Measurements from ENCODE around the gene NRXN2.

DNA sequence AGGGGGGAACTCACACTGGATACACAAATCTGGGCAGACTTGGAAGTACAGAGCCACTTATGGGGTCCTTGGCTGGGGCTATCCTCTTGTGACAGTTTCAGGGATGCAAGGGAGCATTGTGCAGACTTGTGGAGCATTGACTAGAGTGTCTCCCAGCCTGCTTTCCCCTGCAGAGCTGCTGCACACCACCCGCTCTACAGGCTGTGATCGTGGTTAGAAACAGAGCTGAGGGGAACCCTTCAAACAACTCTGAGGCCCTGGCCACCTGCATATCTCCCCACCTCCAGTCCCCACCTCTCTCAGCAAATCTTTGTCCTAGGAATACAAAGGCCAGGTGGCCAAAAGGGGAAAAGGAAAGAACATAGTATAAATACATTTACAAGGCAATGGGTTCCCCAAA lies 64.7 kb downstream of the NRXN2 start:
- TF ChIP-seq, protein P1, sequence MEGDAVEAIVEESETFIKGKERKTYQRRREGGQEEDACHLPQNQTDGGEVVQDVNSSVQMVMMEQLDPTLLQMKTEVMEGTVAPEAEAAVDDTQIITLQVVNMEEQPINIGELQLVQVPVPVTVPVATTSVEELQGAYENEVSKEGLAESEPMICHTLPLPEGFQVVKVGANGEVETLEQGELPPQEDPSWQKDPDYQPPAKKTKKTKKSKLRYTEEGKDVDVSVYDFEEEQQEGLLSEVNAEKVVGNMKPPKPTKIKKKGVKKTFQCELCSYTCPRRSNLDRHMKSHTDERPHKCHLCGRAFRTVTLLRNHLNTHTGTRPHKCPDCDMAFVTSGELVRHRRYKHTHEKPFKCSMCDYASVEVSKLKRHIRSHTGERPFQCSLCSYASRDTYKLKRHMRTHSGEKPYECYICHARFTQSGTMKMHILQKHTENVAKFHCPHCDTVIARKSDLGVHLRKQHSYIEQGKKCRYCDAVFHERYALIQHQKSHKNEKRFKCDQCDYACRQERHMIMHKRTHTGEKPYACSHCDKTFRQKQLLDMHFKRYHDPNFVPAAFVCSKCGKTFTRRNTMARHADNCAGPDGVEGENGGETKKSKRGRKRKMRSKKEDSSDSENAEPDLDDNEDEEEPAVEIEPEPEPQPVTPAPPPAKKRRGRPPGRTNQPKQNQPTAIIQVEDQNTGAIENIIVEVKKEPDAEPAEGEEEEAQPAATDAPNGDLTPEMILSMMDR (IDR thresholded peaks at IDR 0.05; ENCODE audit: insufficient read depth, low read depth, low read length): no peak
- TF ChIP-seq EZH2 (IDR thresholded peaks at IDR 0.05; ENCODE audit: insufficient read depth, low read length): no peak

Measured in astrocyte (in vitro differentiated cells and primary cell).